HUES64 (cell line): ENCODE data around the gene SELENOI.

Experiments
- H3K27ac ChIP-seq: 2 replicates; pipeline ENCODE4 v1.7.0; 2013; ENCODE audit warnings: low read depth, low read length, inconsistent platforms
- H3K27me3 ChIP-seq: 2 replicates; pipeline ENCODE4 v1.6.1; 2013; ENCODE audit warnings: mild to moderate bottlenecking, low read length; ENCODE audit not compliant: insufficient read depth
- H3K36me3 ChIP-seq: 2 replicates; pipeline ENCODE4 v1.6.1; 2013; ENCODE audit warnings: mild to moderate bottlenecking, low read length; ENCODE audit not compliant: insufficient read depth
- H3K4me1 ChIP-seq: 2 replicates; pipeline ENCODE4 v1.6.1; 2013; ENCODE audit warnings: mild to moderate bottlenecking, low read length, moderate library complexity; ENCODE audit not compliant: insufficient read depth
- H3K4me3 ChIP-seq: 2 replicates; pipeline ENCODE4 v1.5.1; 2013; ENCODE audit warnings: mild to moderate bottlenecking, low read length, moderate library complexity
- H3K9ac ChIP-seq: 2 replicates; pipeline ENCODE4 v1.6.1; 2013; ENCODE audit warnings: mild to moderate bottlenecking, low read depth, low read length
- H3K9me3 ChIP-seq: 2 replicates; pipeline ENCODE4 v1.6.1; 2013; ENCODE audit warnings: low read depth, low read length; ENCODE audit not compliant: insufficient read depth
- WGBS: fragments of 150-250, 120-280 bp; methylation state at CpG from one replicate; pipeline ENCODE4 v1.1.7; 2013; ENCODE audit warnings: missing lambda C conversion rate; 5-methylcytosine and 5-hydroxymethylcytosine counted together

Gene SELENOI

GRCh38 chr2:26412091-26412673 is 66.2 kb downstream of the SELENOI start:
- 87% methylated on average over 10 of the region's 10 CpGs for WGBS
- Histone ChIP-seq H3K4me3 (no peak overlapping the region), H3K27ac (no peak overlapping the region)

GRCh38 chr2:26414311-26414710 is 68.4 kb downstream of the SELENOI start:
- no peak overlapping the region for H3K27ac ChIP-seq
- no peaks in the 10 kb centered on the region for H3K36me3 ChIP-seq
- no peak overlapping the region for H3K4me3 ChIP-seq
- no peaks in the 10 kb centered on the region for H3K4me1 ChIP-seq
- H3K9ac ChIP-seq = no peak overlapping the region
- H3K27me3 ChIP-seq = no peaks in the 10 kb centered on the region
- 94% methylated on average over 3 of the region's 3 CpGs for WGBS
- no peaks in the 10 kb centered on the region for H3K9me3 ChIP-seq

More at GRCh38 chr2:26412091-26412673, 66.2 kb downstream of the SELENOI start:
- Histone ChIP-seq H3K9ac (no peak overlapping the region), H3K9me3 (no peaks in the 10 kb centered on the region), H3K4me1 (no peaks in the 10 kb centered on the region), H3K36me3 (no peaks in the 10 kb centered on the region), H3K27me3 (no peaks in the 10 kb centered on the region)

- Histone ChIP-seq H3K36me3 (no peaks in the 10 kb centered on the region), H3K9ac (no peak overlapping the region), H3K4me1 (peaks cover 6% of the 10 kb centered on the region; the same call in 1 of the 2 replicates), H3K27ac (no peak overlapping the region), H3K4me3 (no peak overlapping the region), H3K27me3 (no peaks in the 10 kb centered on the region), H3K9me3 (no peaks in the 10 kb centered on the region)
- 90% methylated on average over 5 of the region's 5 CpGs for WGBS
Observed at GRCh38 chr2:26421961-26422360, 76.0 kb downstream of the SELENOI start.

GRCh38 chr2:26422947-26423629 is 77.1 kb downstream of the SELENOI start:
- no peaks in the 10 kb centered on the region for H3K9me3 ChIP-seq
- H3K4me1 ChIP-seq = peaks cover 6% of the 10 kb centered on the region; the same call in 1 of the 2 replicates
- WGBS = 65% methylated on average over 9 of the region's 9 CpGs
- no peak overlapping the region for H3K9ac ChIP-seq
- H3K36me3 ChIP-seq = no peaks in the 10 kb centered on the region
- no peak overlapping the region for H3K4me3 ChIP-seq
- H3K27me3 ChIP-seq = no peaks in the 10 kb centered on the region
- no peak overlapping the region for H3K27ac ChIP-seq

- H3K27ac ChIP-seq = no peak overlapping the region
- peaks cover 6% of the 10 kb centered on the region; the same call in 1 of the 2 replicates for H3K4me1 ChIP-seq
- H3K36me3 ChIP-seq = no peaks in the 10 kb centered on the region
- no peaks in the 10 kb centered on the region for H3K9me3 ChIP-seq
- 85% methylated on average over 9 of the region's 9 CpGs for WGBS
- H3K27me3 ChIP-seq = no peaks in the 10 kb centered on the region
- H3K4me3 ChIP-seq = no peak overlapping the region
- no peak overlapping the region for H3K9ac ChIP-seq
Observed at GRCh38 chr2:26423750-26424149, 77.8 kb downstream of the SELENOI start.

GRCh38 chr2:26424221-26424620 is 78.3 kb downstream of the SELENOI start:
- no peaks in the 10 kb centered on the region for H3K9me3 ChIP-seq
- no peaks in the 10 kb centered on the region for H3K27me3 ChIP-seq
- H3K4me3 ChIP-seq = no peak overlapping the region
- no peak overlapping the region for H3K27ac ChIP-seq
- peaks cover 6% of the 10 kb centered on the region; the same call in 1 of the 2 replicates for H3K4me1 ChIP-seq
- 93% methylated on average over 3 of the region's 3 CpGs for WGBS
- H3K9ac ChIP-seq = no peak overlapping the region
- H3K36me3 ChIP-seq = no peaks in the 10 kb centered on the region

GRCh38 chr2:26428846-26429245 is 82.9 kb downstream of the SELENOI start:
- Histone ChIP-seq H3K27me3 (no peaks in the 10 kb centered on the region), H3K27ac (no peak overlapping the region), H3K4me1 (no peaks in the 10 kb centered on the region), H3K9me3 (no peaks in the 10 kb centered on the region), H3K9ac (no peak overlapping the region), H3K4me3 (no peak overlapping the region), H3K36me3 (no peaks in the 10 kb centered on the region)
- WGBS = 92% methylated on average over 2 of the region's 2 CpGs

- Histone ChIP-seq H3K9ac (no peak overlapping the region), H3K9me3 (no peaks in the 10 kb centered on the region), H3K4me1 (no peaks in the 10 kb centered on the region), H3K4me3 (no peak overlapping the region), H3K36me3 (no peaks in the 10 kb centered on the region), H3K27me3 (no peaks in the 10 kb centered on the region), H3K27ac (no peak overlapping the region)
- WGBS = 87% methylated on average over 8 of the region's 8 CpGs
Observed at GRCh38 chr2:26429779-26430578, 84.0 kb downstream of the SELENOI start.

- no peaks in the 10 kb centered on the region for H3K27me3 ChIP-seq
- no peaks in the 10 kb centered on the region for H3K4me1 ChIP-seq
- no peak overlapping the region for H3K27ac ChIP-seq
- H3K4me3 ChIP-seq = no peak overlapping the region
- no peaks in the 10 kb centered on the region for H3K9me3 ChIP-seq
- H3K36me3 ChIP-seq = no peaks in the 10 kb centered on the region
- H3K9ac ChIP-seq = no peak overlapping the region
- WGBS = 92% methylated on average over 7 of the region's 7 CpGs
Observed at GRCh38 chr2:26430826-26431225, 84.9 kb downstream of the SELENOI start.

GRCh38 chr2:26432363-26432762 is 86.4 kb downstream of the SELENOI start:
- H3K4me1 ChIP-seq = no peaks in the 10 kb centered on the region
- H3K4me3 ChIP-seq = no peak overlapping the region
- no peak overlapping the region for H3K27ac ChIP-seq
- H3K9ac ChIP-seq = no peak overlapping the region
- H3K27me3 ChIP-seq = no peaks in the 10 kb centered on the region
- H3K36me3 ChIP-seq = no peaks in the 10 kb centered on the region
- no peaks in the 10 kb centered on the region for H3K9me3 ChIP-seq

- Histone ChIP-seq H3K27ac (no peak overlapping the region), H3K27me3 (no peaks in the 10 kb centered on the region), H3K9me3 (no peaks in the 10 kb centered on the region)
Observed at GRCh38 chr2:26432859-26433258, 86.9 kb downstream of the SELENOI start.

More at GRCh38 chr2:26432859-26433258, 86.9 kb downstream of the SELENOI start:
- H3K4me3 ChIP-seq = no peak overlapping the region
- H3K4me1 ChIP-seq = no peaks in the 10 kb centered on the region
- H3K36me3 ChIP-seq = no peaks in the 10 kb centered on the region
- H3K9ac ChIP-seq = no peak overlapping the region
- 44% methylated on average over 2 of the region's 2 CpGs for WGBS
